Activated B cell treated with CpG ODN at 0.5 μM for 24 hours (primary cell): Measurements from ENCODE around the gene SEPTIN3. TPM values are rescaled to one million over a fixed set of nuclear protein-coding genes. Genes with fewer than 3 reads are reported as not detected.

Experiments used
- ATAC-seq: fragments of 200-7000 bp; cut with Tn5 transposase; one replicate; pipeline ENCODE4 v1.10.0; 2021; ENCODE audit warnings: low read depth, mild to moderate bottlenecking, moderate library complexity
- CTCF ChIA-PET: fragments of 350-600 bp; sonication (Branson Sonifier 250); formaldehyde crosslinking; loops from one replicate; lab custom pipeline; 2021; ENCODE audit warnings: antibody characterized with exemption; lab: Charles Lee
- POLR2A ChIA-PET: fragments of 350-600 bp; sonication (Branson Sonifier 250); formaldehyde crosslinking; loops from one replicate; lab custom pipeline; 2021; ENCODE audit warnings: antibody characterized with exemption; lab: Charles Lee
- DNase-seq: peaks from one replicate; pipeline ENCODE4 v3.0.0; 2022
- H3K27ac Mint-ChIP-seq: one replicate; pipeline ENCODE4 v1.8.0; 2020; ENCODE audit warnings: mixed read lengths
- H3K27me3 Mint-ChIP-seq: one replicate; pipeline ENCODE4 v1.8.0; 2021; ENCODE audit warnings: mixed read lengths
- H3K36me3 Mint-ChIP-seq: one replicate; pipeline ENCODE4 v1.8.0; 2021; ENCODE audit warnings: low read depth, mixed read lengths
- H3K4me1 Mint-ChIP-seq: one replicate; pipeline ENCODE4 v1.8.0; 2021; ENCODE audit warnings: mixed read lengths
- H3K4me3 Mint-ChIP-seq: one replicate; pipeline ENCODE4 v1.8.0; 2020; ENCODE audit warnings: mild to moderate bottlenecking, mixed read lengths
- H3K9me3 Mint-ChIP-seq: one replicate; pipeline ENCODE4 v1.8.0; 2020; ENCODE audit warnings: mixed read lengths
- CTCF ChIP-seq: fragments of 200-600 bp; IDR thresholded peaks from one replicate; pipeline ENCODE4 v1.8.0; 2022; ENCODE audit warnings: antibody characterized with exemption, mild to moderate bottlenecking
- intact Hi-C: fragments of 100-400 bp; cut with micrococcal nuclease; formaldehyde crosslinking; loops from one replicate; pipeline ENCODE4 v1.15.1; 2024
- total RNA-seq: library from RNA; stranded (reverse); gene quantifications from 2 replicates; pipeline ENCODE4 v1.2.3, GENCODE V29; 2022

SEPTIN3 gene
- total RNA-seq, 1 donor from 2014 or later, result 0.49 TPM

- DNase-seq, result no peak
- Mint-ChIP-seq H3K4me3 (peak overlapping the region; percentile 82), H3K27ac (peak overlapping the region; percentile 94), H3K36me3 (peaks cover 15% of the 10 kb centered on the region), H3K27me3 (no peaks in the 10 kb centered on the region), H3K4me1 (peaks cover 85% of the 10 kb centered on the region), H3K9me3 (no peaks in the 10 kb centered on the region)
- CTCF ChIA-PET, result interaction anchor here (11.8 kb wide), 1 partner anchor 8 kb away, joined by 258 read pairs; no protein-coding TSS in a partner anchor
- no peak for ATAC-seq
- intact Hi-C loops, result no loop called here
- POLR2A ChIA-PET, result interaction anchor here (0.7 to 14.7 kb wide), 5 partner anchors 8 to 1075 kb away, joined by 6 to 1414 read pairs (median 141); partner anchors contain the start of genes SHISA8 and SREBF2
- no peak for TF ChIP-seq CTCF
Observed at GRCh38 chr22:41929418-41929810, 39.8 kb upstream of the SEPTIN3 start.

- no peak for TF ChIP-seq CTCF
- H3K36me3 Mint-ChIP-seq, result no peaks in the 10 kb centered on the region
- H3K9me3 Mint-ChIP-seq, result no peaks in the 10 kb centered on the region
- H3K4me3 Mint-ChIP-seq, result peak overlapping the region; percentile 52
- H3K27me3 Mint-ChIP-seq, result no peaks in the 10 kb centered on the region
- CTCF ChIA-PET, result interaction anchor here (0.7 kb wide), 1 partner anchor 9 kb away, joined by 3 read pairs; no protein-coding TSS in a partner anchor
- H3K27ac Mint-ChIP-seq, result peak overlapping the region; percentile 100
- intact Hi-C loops, result loop anchor here (1.0 to 10.0 kb wide), 2 partner anchors 9 to 977 kb away; partner anchors contain the start of gene RBX1
- POLR2A ChIA-PET, result interaction anchor here (0.7 to 4.8 kb wide), 5 partner anchors 9 to 99 kb away, joined by 4 to 51 read pairs (median 14); partner anchors contain the start of gene SREBF2
- ATAC-seq (peak; percentile 35), DNase-seq (peak; percentile 72)
- H3K4me1 Mint-ChIP-seq, result peaks cover 97% of the 10 kb centered on the region
Observed at GRCh38 chr22:41931701-41932269, 37.5 kb upstream of the SEPTIN3 start.

- no peaks in the 10 kb centered on the region for H3K27me3 Mint-ChIP-seq
- peaks cover 97% of the 10 kb centered on the region for H3K4me1 Mint-ChIP-seq
- H3K4me3 Mint-ChIP-seq, result peak overlapping the region; percentile 53
- CTCF ChIA-PET, result no interaction called here
- intact Hi-C loops, result loop anchor here (10.0 kb wide), 1 partner anchor 978 kb away; the partner anchor contains the start of gene RBX1
- no peaks in the 10 kb centered on the region for H3K9me3 Mint-ChIP-seq
- H3K36me3 Mint-ChIP-seq, result no peaks in the 10 kb centered on the region
- ATAC-seq (no peak), DNase-seq (no peak)
- peak overlapping the region; percentile 100 for H3K27ac Mint-ChIP-seq
- POLR2A ChIA-PET, result interaction anchor here (2.4 to 4.8 kb wide), 3 partner anchors 8 to 100 kb away, joined by 14 to 51 read pairs (median 19); partner anchors contain the start of gene SREBF2
- TF ChIP-seq CTCF, result no peak
Observed at GRCh38 chr22:41932353-41932752, 36.9 kb upstream of the SEPTIN3 start.

- intact Hi-C loops, result loop anchor here (10.0 kb wide), 1 partner anchor 979 kb away; the partner anchor contains the start of gene RBX1
- peak overlapping the region; percentile 100 for H3K27ac Mint-ChIP-seq
- no peaks in the 10 kb centered on the region for H3K27me3 Mint-ChIP-seq
- no peak for TF ChIP-seq CTCF
- POLR2A ChIA-PET, result interaction anchor here (1.0 to 9.1 kb wide), 6 partner anchors 7 to 134 kb away, joined by 5 to 1414 read pairs (median 46); partner anchors contain the start of genes CCDC134, CENPM, SREBF2 and TNFRSF13C
- peaks cover 97% of the 10 kb centered on the region for H3K4me1 Mint-ChIP-seq
- peak overlapping the region; percentile 24 for H3K4me3 Mint-ChIP-seq
- CTCF ChIA-PET, result interaction anchor here (9.1 kb wide), 1 partner anchor 10 kb away, joined by 258 read pairs; the partner anchor contains the start of gene TNFRSF13C
- no peaks in the 10 kb centered on the region for H3K36me3 Mint-ChIP-seq
- peak; percentile 35 for DNase-seq
- H3K9me3 Mint-ChIP-seq, result no peaks in the 10 kb centered on the region
- no peak for ATAC-seq
Observed at GRCh38 chr22:41933411-41934177, 35.6 kb upstream of the SEPTIN3 start.
